GM19455 (cell line): ENCODE data around the gene OCA2.
"Not testable (repeated sequence)": the region's sequence is repeated elsewhere in the genome, so short reads cannot be mapped to it uniquely, and the experiment has no call there.

Experiments used
- ATAC-seq: cut with Tn5 transposase; IDR thresholded peaks from one replicate; pipeline ENCODE4 v1.9.1; 2021; ENCODE audit not compliant: unreplicated experiment

Gene OCA2

DNA sequence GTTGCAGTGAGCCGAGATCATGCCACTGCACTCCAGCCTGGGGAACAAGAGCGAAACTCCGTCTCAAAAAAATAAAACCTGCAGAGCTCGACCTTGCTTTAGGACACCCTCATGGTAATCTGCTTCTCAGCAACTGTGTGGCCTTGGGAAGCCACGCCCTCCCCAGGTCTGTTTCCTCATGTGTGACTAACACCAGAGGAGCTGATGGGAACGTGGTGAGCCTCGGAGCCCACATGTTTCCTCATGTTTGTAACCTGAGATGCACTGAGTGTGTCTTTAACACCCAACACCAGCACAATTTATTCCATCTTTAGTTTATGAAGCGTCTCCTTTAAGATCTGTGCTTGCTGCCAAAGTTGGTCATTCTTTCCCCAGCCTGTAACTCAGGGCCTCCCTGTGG lies 142.8 kb downstream of the OCA2 start:
- no peak for ATAC-seq

DNA sequence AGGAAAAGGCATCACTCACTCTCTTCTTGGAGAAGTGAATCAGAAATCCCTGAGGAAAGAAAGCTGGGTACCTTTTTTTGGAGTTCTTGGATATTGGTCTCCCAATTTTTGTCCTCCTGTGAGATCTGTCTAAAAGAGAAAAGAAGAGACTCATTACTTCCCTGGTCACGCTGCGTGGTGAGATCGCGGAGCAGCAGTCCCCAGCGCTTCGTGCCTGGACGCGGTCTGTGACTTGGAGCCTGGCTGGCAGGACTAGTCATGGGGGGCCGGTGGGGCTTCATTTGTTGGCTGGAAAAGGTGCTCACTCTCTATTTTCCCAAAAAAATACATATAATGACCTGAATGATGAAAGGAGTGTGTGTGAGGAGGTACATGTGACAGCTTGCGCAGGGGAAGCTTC lies 144.0 kb downstream of the OCA2 start:
- ATAC-seq = no peak

DNA sequence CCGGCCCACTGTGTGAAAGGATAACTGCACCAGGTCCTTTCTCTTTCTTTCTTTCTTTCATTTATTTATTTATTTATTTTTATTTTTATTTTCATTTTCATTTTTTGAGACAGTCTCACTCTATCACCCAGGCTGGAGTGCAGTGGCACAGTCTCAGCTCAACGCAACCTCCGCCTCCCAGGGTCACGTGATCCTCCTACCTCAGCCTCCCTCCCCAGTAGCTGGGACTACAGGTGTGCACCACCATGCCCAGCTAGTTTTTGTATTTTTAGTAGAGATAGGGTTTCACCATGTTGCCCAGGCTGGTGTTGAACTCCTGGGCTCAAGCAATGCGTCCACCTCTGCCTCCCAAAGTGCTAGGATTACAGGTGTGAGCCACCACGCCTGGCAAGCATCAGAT lies 146.5 kb downstream of the OCA2 start:
- not testable (repeated sequence) for ATAC-seq

- ATAC-seq = no peak
Measured at GRCh38 chr15:27951191-27951890, 147.8 kb downstream of the OCA2 start.

DNA sequence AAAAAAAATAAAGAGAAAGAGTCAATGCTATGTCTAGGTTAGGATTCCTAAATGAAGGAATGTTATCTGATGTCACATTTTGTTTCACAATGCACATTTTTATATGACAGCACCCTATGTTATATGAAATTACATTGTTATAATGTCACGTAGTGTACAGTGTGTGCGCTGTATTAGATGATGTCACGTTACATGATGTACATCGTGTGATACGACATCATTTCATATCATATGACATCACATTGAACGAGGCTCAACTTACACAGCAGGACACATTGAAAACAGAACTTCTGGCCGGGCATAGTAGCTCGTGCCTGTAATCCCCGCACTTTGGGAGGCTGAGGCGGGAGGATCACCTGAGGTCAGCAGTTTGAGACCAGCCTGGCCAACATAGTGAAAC lies 150.0 kb downstream of the OCA2 start:
- ATAC-seq = no peak

- no peak for ATAC-seq
Measured at GRCh38 chr15:27939246-27939645, 159.9 kb downstream of the OCA2 start.

DNA sequence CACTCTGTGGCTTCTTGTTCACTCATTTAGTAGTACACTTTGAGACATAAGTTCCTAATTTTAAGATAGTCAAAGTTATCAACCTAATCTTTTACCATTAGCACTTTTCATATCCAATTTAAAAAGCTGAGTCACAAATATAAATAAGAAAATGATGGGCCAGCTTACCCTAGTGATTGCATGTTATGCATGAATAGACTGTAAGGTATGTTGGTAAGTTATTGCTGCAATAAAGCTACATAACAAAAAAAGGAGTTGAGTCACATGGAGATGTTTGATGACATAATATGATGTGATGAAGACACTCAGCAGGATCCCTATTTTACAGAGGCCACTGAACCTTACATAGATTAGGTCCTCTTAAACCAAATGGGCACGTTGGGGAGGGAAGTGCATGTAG lies 161.3 kb downstream of the OCA2 start:
- ATAC-seq = no peak

GRCh38 chr15:27936164-27936563 lies 163.0 kb downstream of the OCA2 start:
- no peak for ATAC-seq

DNA sequence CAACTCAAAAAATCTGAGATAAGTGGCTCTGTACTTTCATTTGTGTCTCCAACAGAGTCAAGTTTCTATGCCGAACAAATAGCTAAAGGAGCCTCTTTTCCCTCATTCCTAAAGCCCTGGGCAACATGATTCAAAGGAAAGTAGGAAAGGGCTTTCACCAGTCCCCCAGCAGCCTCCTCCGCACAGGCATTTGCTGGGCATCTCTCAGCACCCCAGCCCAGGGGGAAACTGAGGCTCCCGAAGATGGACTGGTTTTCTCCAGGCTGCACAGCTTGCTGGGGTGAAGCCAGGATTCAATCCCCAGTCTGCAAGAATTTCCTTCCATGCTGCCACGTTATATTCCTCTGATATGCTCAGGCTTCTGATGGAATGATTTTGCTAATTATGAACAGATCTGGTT lies 163.8 kb downstream of the OCA2 start:
- no peak for ATAC-seq

- ATAC-seq = no peak
Measured at GRCh38 chr15:27934782-27935181, 164.3 kb downstream of the OCA2 start.

DNA sequence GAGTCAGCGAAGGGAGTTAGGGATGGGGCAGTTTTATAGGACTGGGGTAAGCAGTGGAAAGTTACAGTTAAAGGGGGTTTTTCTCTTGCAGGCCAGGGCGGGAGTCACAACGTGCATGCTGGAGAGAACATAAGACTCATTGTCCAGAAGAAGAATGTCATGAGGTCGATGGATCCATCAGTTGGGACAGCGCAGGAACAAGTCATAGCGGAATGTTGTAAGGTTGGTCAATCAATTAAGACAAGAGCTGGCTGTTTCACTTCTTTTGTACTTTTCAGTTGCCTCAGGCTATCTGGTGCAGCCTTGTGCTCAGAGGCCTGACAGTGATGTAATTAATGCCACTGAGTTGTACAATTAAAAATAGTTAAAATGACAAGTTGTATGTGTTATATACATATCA lies 165.6 kb downstream of the OCA2 start:
- no peak for ATAC-seq

GRCh38 chr15:27932600-27932999 lies 166.5 kb downstream of the OCA2 start:
- ATAC-seq = no peak

GRCh38 chr15:27928386-27928785 lies 170.7 kb downstream of the OCA2 start:
- no peak for ATAC-seq

DNA sequence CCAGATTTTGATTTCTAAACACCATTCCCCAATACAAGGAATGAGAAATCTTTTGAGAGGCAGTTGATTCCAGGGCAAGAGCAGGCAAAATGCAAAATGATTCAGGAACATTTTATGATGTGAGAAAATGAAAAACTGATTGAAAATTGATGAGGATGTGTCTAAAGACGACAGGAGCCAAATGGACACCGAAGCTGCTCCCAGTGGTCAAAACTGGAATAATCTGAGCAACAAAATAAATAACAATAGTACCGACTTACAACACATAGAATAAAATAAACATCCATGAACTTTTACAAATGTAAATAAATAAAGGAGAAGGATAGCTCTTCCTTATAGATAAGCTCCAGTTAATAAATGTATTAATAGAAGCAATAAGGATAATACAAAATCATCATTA lies 186.8 kb downstream of the OCA2 start:
- ATAC-seq = no peak

- ATAC-seq = no peak
Measured at GRCh38 chr15:27906802-27907201, 192.3 kb downstream of the OCA2 start.

GRCh38 chr15:27903405-27903804 lies 195.7 kb downstream of the OCA2 start:
- ATAC-seq = no peak

DNA sequence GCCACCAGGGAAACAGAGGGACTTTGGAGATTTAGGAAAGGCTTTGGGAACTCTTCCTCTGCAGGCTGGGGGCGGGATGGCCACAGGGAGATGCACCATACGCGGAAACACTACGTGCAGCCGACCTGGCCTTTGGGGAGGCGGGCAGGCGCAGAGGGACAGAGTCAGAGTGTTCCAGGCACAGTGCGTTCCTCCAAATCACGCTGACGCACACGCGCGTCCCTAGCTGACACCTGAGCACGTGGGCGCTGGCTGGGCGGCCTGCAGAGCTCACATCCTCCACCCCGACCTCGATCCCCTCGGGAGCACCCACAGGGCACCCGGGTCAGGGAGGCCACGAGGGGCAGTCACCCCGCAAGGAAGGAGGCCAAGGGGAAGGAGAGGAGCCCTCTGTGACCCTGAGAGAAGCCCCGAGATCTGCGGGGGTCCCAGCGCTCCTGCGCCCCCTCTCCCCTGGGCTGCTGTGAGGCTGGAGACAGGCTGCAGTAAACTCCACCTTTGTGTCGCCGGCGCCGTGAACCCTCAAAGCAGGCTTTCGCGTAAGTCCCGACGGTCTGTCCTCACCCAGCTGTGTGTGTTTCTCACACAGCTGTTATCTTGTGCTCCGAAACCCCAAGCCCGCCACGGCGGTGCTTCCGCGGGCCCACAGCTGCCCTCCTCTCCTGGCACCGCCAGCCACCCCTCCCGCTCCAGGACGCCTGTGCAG lies 196.3 kb downstream of the OCA2 start:
- no peak for ATAC-seq

DNA sequence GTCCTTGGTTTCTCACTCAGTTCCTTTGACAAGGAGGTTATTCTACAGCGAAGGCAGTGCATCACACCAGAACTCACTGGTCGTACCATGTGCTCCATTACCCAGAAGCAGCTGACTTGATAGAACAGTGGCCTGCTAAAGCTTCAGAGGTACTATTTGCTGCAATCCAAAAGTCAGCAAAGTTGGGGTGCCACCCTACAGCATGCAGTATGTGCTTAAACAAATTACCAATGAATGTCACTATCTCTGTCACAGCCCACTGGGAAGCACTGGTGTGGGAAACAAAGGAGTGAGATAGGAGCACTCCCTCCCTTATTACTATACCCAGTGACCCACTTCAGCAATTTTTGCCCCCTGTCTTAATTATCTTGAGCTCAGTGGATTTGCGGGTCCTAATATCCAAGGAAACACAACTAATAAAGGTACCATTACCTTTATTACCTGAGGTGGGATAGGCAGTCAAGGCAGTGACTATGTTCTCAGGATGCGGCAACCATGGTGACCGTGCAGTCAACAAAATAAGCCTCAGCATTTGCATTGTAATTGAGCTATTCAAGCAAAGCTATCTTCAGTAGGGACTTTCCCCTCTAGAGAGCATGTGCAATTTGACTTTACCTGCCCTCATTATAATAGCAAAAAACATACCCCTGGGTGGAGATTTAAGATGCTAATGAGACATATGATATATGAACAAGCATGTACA lies 199.4 kb downstream of the OCA2 start:
- no peak for ATAC-seq

GRCh38 chr15:27897481-27897880 lies 201.6 kb downstream of the OCA2 start:
- ATAC-seq = no peak

DNA sequence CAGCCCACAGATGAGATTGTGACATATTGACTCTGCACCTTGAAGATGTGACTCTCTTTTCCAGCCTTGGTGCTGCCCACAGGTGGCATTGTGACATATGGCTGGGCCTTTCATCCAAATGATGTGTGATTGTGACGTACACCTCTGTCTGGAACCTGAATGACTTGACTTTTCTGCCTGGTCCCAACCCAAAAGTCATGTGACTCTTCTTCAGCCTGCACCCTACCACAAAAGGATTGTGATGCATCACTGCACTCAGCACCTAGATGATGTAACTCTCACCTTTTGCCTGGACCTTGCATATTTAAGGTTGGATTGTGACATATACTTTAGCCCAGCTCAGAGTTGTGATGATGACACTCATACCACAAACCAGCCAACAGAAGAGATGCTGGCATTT lies 204.5 kb downstream of the OCA2 start:
- ATAC-seq = no peak

DNA sequence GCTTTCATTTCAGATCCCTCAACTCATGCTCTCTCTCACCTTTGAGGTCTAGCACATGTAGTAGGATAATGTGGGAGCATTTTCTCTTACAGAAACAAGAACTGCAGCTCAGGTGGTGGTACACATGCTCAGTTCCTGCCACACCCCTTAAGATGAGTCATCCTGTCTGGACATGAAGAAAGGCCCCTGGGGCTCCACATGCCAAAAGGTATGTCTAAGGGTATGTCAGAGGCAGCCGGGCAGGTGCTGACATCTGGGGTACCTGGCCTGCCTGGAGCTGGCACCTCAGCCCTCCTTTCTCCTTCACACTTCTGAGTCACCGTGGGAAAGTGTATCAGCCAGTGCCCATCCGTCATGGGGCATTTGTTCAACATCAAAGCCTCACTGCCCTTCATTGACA lies 209.9 kb downstream of the OCA2 start:
- ATAC-seq = no peak

DNA sequence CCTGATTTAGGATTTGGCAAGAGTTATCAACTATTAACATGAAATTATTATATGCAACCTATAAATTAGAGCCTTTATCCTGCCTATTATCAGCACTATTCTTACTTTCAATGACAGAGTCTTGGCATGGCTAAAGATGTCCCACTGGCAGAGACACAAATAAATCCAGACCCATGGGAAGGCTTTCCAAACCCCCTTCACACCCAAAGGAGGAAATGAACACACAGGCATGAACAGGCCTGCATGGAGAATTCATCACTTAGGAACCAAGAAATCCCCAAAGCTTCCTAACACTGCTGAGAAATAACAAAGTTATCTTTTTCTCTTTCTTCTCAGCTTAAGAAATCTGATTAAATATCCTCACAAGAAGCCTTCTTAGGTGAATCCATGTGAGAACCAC lies 213.9 kb downstream of the OCA2 start:
- ATAC-seq = no peak
